ENCODE results near the gene XKR8.

The XKR8 gene

DNA sequence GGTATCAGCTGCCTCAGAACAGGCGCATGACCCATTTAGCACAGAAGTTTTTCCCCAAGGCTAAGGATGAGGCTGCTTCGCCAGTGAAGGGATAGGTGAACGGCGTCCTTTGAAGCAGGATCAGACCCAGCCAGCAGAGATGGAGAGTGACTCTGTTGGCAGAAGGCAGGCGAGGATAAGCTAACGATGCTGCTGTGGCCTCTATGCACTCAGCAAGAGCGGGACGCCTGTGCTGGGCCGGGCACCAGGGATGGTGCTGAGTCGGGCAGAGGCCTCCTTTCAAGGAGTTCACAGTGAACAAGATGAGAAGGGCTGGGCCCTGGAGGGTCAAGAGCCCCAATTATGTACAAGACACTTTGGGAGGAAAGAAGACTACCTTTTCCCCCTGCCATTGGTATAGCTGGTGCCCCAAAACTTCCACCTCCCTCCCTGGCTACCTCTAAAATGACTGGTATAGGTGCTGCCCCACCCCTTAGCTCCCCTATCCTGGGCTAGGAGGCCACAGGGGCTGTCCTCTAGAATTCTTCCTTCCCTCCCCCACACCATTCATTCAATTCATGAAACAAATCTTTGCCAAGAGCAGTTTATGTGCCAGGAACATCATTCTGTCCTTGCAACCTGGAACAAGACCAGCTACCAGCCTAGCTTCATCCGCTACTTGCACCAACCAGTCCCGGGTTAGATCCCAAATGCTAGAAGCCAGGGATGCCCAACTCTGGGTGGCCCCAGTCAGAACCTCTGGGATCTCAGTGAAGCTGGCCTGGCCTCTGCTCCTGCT is 7.5 kb downstream of the XKR8 start:
- Mint-ChIP-seq H3K36me3 (ENCODE audit: low read depth) (peaks cover 24% of the 10 kb centered on the region), H3K27me3 (ENCODE audit: low read depth) (no peaks in the 10 kb centered on the region), H3K4me1 (ENCODE audit: low read depth) (peaks cover 7% of the 10 kb centered on the region), H3K9me3 (no peaks in the 10 kb centered on the region), H3K4me3 (no peak overlapping the region), H3K27ac (no peak overlapping the region)

DNA sequence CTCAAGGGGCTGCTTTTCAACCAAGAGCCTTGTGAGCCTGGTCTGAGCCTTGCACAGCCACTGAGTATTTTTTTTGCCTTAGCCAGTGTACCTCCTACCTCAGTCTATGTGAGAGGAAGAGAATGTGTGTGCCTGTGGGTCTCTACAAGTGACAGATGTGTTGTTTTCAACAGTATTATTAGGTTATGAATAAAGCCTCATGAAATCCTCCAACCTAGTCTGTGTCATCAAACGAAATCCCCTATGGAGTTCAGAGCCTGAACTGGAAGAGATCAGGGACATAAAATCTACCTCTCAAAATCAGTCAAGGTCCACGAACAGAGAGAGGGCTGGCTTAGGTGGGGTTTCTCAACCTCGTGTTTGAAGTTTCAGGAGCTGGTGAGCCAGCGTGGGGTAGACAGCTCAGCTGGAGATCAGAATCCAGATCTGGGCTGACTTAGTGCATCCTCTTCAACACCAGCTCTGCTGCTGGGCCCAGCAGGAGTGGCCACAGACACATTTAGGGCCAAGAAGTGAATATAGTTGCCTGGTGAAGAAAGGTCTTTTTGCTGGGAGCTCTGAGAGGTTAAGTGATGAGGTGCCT is 8.2 kb downstream of the XKR8 start:
- peaks cover 24% of the 10 kb centered on the region for H3K36me3 Mint-ChIP-seq (ENCODE audit: low read depth)
- H3K4me3 Mint-ChIP-seq = no peak overlapping the region

DNA sequence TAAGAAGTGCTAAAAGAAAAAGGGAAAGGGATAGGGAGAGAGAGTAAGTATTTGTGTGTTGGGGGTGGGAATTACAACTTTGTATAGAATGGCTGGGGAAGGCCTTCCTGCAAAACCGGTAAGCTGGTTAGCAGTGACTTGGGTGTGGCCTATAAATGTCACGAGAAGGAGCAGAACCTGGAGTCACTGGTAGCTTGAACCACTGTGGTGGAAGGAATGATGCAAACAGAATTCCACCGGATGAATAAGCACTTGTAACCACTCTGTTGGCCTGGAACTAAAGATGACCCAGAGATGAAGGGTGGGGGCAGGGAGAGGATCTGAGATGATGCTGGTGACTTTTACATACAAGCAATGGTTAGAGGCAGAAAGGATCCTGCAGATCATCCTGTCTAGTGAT is 8.9 kb downstream of the XKR8 start:
- H3K27ac Mint-ChIP-seq = no peak overlapping the region
- no peaks in the 10 kb centered on the region for H3K27me3 Mint-ChIP-seq (ENCODE audit: low read depth)
- no peak overlapping the region for H3K4me3 Mint-ChIP-seq
- peaks cover 8% of the 10 kb centered on the region for H3K4me1 Mint-ChIP-seq (ENCODE audit: low read depth)
- H3K9me3 Mint-ChIP-seq = no peaks in the 10 kb centered on the region
- peaks cover 24% of the 10 kb centered on the region for H3K36me3 Mint-ChIP-seq (ENCODE audit: low read depth)

More for the DNA sequence above, 8.2 kb downstream of the XKR8 start:
- Mint-ChIP-seq H3K27ac (no peak overlapping the region), H3K27me3 (ENCODE audit: low read depth) (no peaks in the 10 kb centered on the region), H3K9me3 (no peaks in the 10 kb centered on the region), H3K4me1 (ENCODE audit: low read depth) (peaks cover 7% of the 10 kb centered on the region)

DNA sequence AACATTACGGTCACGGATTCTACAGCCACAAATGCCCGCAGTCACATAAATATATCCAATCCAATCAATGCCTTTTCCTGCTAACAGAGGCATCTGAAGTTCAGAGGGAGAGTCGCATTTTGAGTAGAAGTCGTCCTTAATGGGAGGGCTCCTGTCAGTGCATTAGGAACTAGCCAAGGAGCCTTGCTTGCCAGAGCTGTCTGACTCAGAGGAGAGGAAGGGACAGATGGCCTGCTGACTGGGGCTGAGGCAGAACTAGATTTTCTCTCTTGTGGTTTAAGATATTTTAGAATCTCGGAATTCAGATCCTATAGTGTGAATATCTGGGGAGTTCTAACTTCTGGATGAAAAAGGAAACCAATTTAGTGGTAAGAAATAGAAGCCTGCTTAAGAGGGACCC is 10.6 kb downstream of the XKR8 start:
- Mint-ChIP-seq H3K27ac (no peak overlapping the region), H3K4me1 (ENCODE audit: low read depth) (peaks cover 7% of the 10 kb centered on the region), H3K27me3 (ENCODE audit: low read depth) (no peaks in the 10 kb centered on the region), H3K4me3 (no peak overlapping the region), H3K36me3 (ENCODE audit: low read depth) (peaks cover 18% of the 10 kb centered on the region), H3K9me3 (no peaks in the 10 kb centered on the region)

DNA sequence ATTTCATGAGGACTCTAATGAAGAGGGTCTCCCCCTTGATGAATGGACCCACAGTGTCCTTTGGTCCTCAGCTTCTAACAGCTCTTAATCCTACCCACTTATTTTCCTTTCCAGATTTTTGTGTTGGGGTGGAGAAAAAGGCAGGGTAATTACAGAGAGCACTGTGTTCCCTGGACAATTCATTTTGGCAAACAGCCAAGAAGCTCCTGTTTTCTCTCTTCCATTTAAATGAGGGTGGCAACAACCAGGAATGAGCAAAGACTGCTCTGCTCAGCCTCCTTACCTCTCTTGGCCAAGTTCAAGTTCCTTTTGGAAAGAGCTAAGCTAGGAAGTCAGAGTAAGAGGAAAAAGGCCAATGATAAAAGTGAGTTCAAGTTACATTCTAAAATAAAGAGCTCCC is 11.9 kb downstream of the XKR8 start:
- Mint-ChIP-seq H3K27ac (no peak overlapping the region), H3K4me1 (ENCODE audit: low read depth) (peaks cover 7% of the 10 kb centered on the region), H3K36me3 (ENCODE audit: low read depth) (peaks cover 15% of the 10 kb centered on the region), H3K27me3 (ENCODE audit: low read depth) (no peaks in the 10 kb centered on the region), H3K4me3 (no peak overlapping the region), H3K9me3 (no peaks in the 10 kb centered on the region)

DNA sequence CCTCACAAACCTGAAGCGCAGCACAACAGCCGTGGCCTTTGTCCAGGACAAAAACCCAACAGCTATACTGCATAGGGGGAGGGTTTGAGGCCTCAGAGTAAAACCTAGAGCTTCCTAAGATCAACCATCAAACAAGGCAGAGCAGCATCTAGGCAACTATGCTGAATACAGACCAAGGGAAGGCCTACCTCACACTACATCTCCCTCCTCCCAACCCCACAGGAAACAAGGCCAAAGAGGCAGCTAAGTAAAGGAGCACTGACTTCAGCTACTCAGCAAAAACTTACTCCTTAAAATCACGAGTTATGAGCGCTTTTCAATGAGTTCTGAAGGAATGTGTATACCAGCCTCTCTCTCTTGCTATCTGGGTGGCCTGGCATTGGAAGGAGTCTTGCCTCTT is 12.4 kb downstream of the XKR8 start:
- peaks cover 7% of the 10 kb centered on the region for H3K4me1 Mint-ChIP-seq (ENCODE audit: low read depth)
- H3K36me3 Mint-ChIP-seq (ENCODE audit: low read depth) = peaks cover 15% of the 10 kb centered on the region
- no peaks in the 10 kb centered on the region for H3K27me3 Mint-ChIP-seq (ENCODE audit: low read depth)
- no peak overlapping the region for H3K4me3 Mint-ChIP-seq
- H3K27ac Mint-ChIP-seq = no peak overlapping the region
- no peaks in the 10 kb centered on the region for H3K9me3 Mint-ChIP-seq

DNA sequence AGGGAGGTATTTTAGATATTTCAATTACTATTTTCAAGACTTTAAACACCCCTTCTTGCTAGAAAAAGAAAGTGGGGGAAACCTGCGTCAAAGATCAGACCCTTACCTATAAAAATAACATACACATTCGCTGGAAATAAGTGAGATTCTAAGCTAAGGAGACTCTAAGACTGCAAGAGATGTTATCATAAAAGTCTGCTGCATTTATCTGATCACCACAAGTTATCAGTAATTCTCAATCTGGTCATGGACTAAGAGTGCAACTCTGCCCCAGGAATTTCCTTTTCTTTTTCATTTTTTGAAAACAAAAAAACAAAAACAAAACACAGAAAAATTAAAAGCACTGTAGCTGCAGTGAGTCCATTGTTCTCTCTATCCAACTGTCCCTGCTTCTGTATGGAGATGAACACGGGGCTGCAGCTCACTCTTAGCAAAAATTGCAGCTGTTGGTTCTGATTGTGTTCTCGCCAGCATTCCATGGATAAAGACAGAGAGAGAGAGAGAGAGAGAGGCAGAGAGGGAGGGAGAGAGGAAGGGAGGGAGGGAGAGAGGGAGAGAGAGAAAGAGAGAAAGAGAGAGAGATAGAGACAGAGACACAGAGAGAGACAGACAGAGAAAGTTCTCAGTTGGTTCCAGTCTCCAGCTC is 14.1 kb downstream of the XKR8 start:
- no peak overlapping the region for H3K27ac Mint-ChIP-seq
- no peaks in the 10 kb centered on the region for H3K27me3 Mint-ChIP-seq (ENCODE audit: low read depth)
- H3K36me3 Mint-ChIP-seq (ENCODE audit: low read depth) = peaks cover 10% of the 10 kb centered on the region
- no peaks in the 10 kb centered on the region for H3K9me3 Mint-ChIP-seq
- H3K4me3 Mint-ChIP-seq = no peak overlapping the region
- peaks cover 2% of the 10 kb centered on the region for H3K4me1 Mint-ChIP-seq (ENCODE audit: low read depth)

DNA sequence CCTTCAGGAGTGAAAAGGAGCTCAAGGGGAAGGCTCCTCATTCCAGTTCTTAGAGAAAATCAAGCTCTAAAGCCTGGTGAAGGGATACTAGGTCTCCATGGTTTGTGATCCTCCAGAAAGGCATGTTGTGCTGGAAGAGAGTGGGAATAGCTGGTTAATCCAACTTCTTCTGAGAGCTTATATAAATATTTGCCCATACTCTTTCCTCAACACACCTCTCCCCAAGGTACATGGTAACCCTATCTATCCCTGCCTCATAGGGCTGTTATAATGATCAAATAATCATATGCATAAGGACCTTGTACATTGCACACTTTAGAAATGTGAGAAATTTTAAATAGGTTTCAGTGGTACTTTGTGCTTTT is 14.6 kb downstream of the XKR8 start:
- H3K36me3 Mint-ChIP-seq (ENCODE audit: low read depth) = peaks cover 10% of the 10 kb centered on the region
- H3K4me1 Mint-ChIP-seq (ENCODE audit: low read depth) = peaks cover 2% of the 10 kb centered on the region
- H3K27ac Mint-ChIP-seq = no peak overlapping the region
- no peaks in the 10 kb centered on the region for H3K27me3 Mint-ChIP-seq (ENCODE audit: low read depth)
- no peak overlapping the region for H3K4me3 Mint-ChIP-seq
- H3K9me3 Mint-ChIP-seq = no peaks in the 10 kb centered on the region

DNA sequence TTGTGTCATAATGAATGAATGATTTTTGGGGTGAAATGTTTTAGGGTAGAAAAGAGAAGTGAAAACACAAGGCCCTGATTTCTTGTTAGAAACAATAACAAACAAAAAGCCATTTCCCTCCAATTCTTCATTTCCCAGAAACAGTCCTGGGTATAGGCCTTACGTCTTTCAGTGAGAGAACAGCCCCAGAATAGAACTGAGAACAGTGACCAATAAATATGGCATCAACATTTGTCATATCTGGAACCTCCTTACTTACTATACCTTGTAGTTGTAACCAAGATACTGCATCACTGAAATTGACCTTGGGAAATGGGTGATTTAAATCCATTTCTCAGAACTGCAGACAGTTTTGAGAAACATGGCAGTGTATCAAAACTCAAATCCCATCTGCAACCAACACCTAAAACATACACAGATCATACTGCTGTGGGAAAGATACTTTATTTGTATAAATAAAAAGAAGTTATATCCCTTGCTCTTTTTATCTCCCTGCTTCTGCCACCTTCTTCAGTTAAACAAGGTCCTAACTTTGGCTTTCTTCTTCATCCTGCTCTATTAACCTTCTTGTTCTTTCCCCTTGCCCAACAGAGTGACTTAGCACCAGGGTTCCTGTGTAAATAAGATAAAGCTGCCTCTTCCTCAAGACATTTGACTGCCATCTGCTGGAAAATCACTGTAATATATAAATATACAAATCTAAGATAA is 19.5 kb downstream of the XKR8 start:
- H3K9me3 Mint-ChIP-seq = no peaks in the 10 kb centered on the region
- H3K4me3 Mint-ChIP-seq = no peak overlapping the region
- peaks cover 9% of the 10 kb centered on the region for H3K36me3 Mint-ChIP-seq (ENCODE audit: low read depth)
- no peaks in the 10 kb centered on the region for H3K27me3 Mint-ChIP-seq (ENCODE audit: low read depth)
- H3K4me1 Mint-ChIP-seq (ENCODE audit: low read depth) = no peaks in the 10 kb centered on the region
- H3K27ac Mint-ChIP-seq = no peak overlapping the region

DNA sequence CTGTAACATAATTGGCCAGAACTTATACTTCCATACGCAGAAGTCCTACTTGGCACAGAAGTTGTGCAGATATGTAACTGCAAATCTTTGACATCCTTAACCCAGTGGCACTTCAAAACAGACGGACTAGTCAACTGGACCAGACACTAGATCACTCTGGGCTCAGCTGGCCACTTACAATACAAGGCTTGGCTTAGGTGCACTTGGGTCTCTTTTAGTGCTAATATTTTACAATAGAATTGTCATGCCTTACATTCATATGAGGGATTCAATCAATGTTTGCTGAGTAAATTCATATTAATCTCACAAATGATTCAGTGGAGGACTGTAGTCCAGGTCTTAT is 20.1 kb downstream of the XKR8 start:
- Mint-ChIP-seq H3K36me3 (ENCODE audit: low read depth) (peaks cover 9% of the 10 kb centered on the region), H3K27ac (no peak overlapping the region), H3K4me3 (no peak overlapping the region), H3K27me3 (ENCODE audit: low read depth) (no peaks in the 10 kb centered on the region), H3K4me1 (ENCODE audit: low read depth) (no peaks in the 10 kb centered on the region), H3K9me3 (no peaks in the 10 kb centered on the region)

DNA sequence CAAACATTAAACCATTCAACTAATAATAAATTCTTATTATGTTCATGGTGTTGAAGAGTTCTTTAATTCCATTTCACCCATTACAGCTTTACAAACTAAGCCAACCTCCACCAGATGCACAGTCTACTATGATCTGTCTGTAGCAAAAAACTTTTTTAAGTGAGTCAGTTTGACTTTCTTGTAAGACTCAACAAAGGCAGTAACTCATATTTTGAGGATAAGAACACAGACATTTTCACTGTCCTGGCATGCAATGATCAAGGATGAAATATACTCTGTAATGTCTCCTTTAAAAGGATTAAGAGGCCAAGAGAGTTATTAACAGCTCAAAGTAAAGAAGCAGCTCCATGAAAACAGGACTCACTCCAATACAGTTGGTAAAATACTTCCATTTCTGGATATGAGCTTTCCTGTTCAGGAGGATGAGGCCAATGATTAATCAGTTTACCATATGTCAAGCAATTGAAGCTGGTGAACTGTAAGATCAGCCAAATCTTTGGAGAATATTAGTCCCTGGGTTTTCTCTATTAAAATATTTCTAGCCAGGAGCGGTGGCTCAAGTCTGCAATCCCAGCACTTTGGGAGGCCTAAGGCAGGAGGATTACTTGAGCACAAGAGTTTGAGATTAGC is 20.6 kb downstream of the XKR8 start:
- Mint-ChIP-seq H3K36me3 (ENCODE audit: low read depth) (peaks cover 10% of the 10 kb centered on the region), H3K27ac (no peak overlapping the region), H3K27me3 (ENCODE audit: low read depth) (no peaks in the 10 kb centered on the region), H3K4me1 (ENCODE audit: low read depth) (no peaks in the 10 kb centered on the region), H3K9me3 (no peaks in the 10 kb centered on the region), H3K4me3 (no peak overlapping the region)

DNA sequence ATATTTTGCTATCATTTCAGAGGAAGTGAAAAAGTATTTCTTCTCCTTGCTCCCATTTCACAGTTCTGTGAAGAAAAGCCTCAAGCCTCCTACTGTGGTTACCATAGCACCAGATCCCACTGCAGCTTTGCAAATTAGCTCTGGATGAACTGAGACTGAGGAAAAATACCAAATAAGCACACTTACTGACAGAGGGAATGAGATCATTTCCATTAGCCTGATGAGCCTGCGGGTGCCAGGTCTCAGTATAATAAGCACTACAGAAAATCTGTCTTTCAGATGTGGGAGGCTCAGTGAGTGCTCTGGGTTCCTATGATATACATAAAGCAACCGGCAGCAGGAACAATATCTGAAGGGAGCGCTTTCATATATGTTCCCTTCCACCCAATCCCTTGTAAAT is 21.4 kb downstream of the XKR8 start:
- Mint-ChIP-seq H3K36me3 (ENCODE audit: low read depth) (peaks cover 10% of the 10 kb centered on the region), H3K9me3 (no peaks in the 10 kb centered on the region), H3K27me3 (ENCODE audit: low read depth) (no peaks in the 10 kb centered on the region), H3K27ac (no peak overlapping the region), H3K4me1 (ENCODE audit: low read depth) (no peaks in the 10 kb centered on the region), H3K4me3 (no peak overlapping the region)

DNA sequence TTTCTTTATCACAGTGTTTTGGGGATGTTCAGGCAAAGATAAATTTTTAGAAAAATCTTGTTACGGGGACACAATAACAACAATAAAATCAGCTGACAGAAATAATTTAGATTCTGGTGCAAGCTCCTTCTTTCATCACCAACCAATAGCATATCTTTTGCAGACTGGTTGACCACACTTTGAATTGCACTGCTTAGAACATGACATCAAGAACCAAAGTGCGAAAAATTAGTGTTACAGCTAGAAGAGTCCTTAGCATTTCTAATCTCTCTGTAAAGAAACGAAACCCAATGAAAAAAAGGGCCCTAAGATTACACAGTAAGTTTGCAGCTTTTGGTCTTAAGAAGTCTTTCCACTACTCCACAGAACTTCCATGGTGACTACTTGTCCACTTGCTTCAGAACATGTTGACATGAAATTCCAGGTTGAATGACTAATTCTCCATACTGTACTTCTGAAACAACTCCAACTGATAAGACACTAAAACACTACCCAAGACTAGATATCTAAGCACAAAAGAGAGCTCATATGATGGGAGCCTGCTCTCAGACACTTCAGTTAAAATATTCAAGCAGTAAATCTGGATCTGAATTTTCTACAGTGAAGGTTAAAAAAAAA is 31.3 kb downstream of the XKR8 start:
- Mint-ChIP-seq H3K27me3 (ENCODE audit: low read depth) (no peaks in the 10 kb centered on the region), H3K4me1 (ENCODE audit: low read depth) (peaks cover 21% of the 10 kb centered on the region), H3K9me3 (no peaks in the 10 kb centered on the region), H3K4me3 (no peak overlapping the region), H3K27ac (peak overlapping the region; percentile 50), H3K36me3 (ENCODE audit: low read depth) (peaks cover 35% of the 10 kb centered on the region)

DNA sequence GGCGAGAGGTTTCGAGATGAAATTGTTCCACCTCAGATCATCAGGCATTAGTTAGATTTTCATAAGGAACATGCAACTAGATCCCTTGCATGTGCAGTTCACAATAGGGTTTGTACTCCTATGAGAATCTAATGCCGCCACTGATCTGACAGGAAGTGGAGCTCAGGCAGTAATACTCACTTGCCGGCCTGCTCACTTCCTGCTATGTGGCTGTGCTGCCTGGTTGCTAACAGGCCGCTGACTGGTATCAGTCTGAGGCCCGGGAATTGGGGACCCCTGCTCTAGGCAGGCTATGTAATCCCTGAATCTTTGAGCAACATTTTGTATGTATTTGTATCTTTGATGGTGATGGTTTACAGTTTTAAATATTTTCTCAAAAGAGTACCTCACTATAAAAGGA is 32.5 kb downstream of the XKR8 start:
- peaks cover 25% of the 10 kb centered on the region for H3K4me1 Mint-ChIP-seq (ENCODE audit: low read depth)
- peaks cover 42% of the 10 kb centered on the region for H3K36me3 Mint-ChIP-seq (ENCODE audit: low read depth)
- peak overlapping the region; percentile 80 for H3K27ac Mint-ChIP-seq
- no peaks in the 10 kb centered on the region for H3K9me3 Mint-ChIP-seq
- H3K4me3 Mint-ChIP-seq = no peak overlapping the region
- H3K27me3 Mint-ChIP-seq (ENCODE audit: low read depth) = no peaks in the 10 kb centered on the region
